Suprapubic skin (tissue), 3 donors: ENCODE results near the gene AEBP1.

ENCODE experiments used
- EP300 ChIP-seq: sonication (generic); formaldehyde crosslinking; IDR thresholded peaks from one replicate; pipeline ENCODE4 v1.6.1; 2017; ENCODE audit warnings: antibody characterized with exemption
- POLR2A ChIP-seq, 2 donors: fragments of 450-650 bp; IDR thresholded peaks; one replicate each; pipeline ENCODE4 v1.6.1; 2017; ENCODE audit warnings: antibody characterized with exemption in 2 of 2, mild to moderate bottlenecking in 2 of 2, moderate library complexity in 2 of 2
- TF ChIP-seq, protein P1 (sequence below), 2 donors: fragments of 200-600 bp in 1 of 2; fragments of 450-650 bp in 1 of 2; sonication (generic) in 1 of 2; IDR thresholded peaks; one replicate each; pipeline ENCODE4 v1.5.1; 2016 to 2019; ENCODE audit warnings: antibody characterized with exemption in 2 of 2, mild to moderate bottlenecking in 1 of 2, moderate library complexity in 1 of 2

DNA sequence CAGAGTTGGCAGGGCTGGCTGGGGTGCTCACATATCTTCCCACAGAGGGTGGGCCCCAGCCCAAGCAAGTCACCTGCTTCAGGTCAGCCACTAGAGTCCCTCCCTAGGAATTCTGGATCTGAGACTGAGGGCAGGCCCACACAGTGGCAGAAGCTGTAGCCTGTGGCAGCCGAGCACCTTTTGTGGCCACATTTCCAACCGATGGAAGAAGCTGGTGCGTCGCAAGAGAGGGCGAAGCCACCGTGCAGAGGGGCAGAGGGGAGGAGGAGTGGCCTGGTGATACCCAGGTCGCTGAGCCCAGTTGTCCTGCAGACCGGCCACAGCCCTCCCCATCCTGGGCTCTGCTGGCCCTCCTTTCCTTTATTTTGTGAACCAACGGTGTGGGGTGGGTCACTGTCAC is 27.1 kb upstream of the AEBP1 start:
- TF ChIP-seq, protein P1, sequence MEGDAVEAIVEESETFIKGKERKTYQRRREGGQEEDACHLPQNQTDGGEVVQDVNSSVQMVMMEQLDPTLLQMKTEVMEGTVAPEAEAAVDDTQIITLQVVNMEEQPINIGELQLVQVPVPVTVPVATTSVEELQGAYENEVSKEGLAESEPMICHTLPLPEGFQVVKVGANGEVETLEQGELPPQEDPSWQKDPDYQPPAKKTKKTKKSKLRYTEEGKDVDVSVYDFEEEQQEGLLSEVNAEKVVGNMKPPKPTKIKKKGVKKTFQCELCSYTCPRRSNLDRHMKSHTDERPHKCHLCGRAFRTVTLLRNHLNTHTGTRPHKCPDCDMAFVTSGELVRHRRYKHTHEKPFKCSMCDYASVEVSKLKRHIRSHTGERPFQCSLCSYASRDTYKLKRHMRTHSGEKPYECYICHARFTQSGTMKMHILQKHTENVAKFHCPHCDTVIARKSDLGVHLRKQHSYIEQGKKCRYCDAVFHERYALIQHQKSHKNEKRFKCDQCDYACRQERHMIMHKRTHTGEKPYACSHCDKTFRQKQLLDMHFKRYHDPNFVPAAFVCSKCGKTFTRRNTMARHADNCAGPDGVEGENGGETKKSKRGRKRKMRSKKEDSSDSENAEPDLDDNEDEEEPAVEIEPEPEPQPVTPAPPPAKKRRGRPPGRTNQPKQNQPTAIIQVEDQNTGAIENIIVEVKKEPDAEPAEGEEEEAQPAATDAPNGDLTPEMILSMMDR (IDR thresholded peaks at IDR 0.05) = no peak
- no peak for TF ChIP-seq POLR2A (IDR thresholded peaks at IDR 0.05)
- no peak for TF ChIP-seq EP300
